Measurements from ENCODE around the gene VTI1A. TPM values are rescaled to one million over a fixed set of nuclear protein-coding genes. Genes with fewer than 3 reads are reported as not detected.
A peak's percentile ranks its signal among the peaks of the same experiment; 100 is the strongest.
"Not testable (repeated sequence)": the region's sequence is repeated elsewhere in the genome, so short reads cannot be mapped to it uniquely, and the experiment has no call there.

The VTI1A gene
- total RNA-seq, 1 experiment from 2014 or later: 12.0 TPM

DNA sequence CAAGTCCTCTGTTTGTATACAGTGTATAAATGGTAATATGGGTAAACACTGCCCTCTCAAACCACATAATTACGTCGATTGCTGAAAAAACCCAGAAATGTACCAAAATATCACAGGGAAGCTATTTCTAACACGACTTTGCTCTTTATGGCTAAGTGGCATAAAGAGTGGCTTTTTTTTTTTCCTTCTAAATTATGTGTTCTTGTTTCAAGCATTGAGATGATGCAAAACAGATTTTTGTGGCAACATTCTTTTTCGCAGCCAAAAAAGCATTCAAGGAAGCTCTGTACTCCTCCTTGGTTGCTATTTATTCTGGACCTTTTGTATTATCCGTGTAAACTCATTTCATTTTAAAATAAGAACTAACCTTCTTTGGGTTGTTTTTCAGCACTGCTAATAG, 138.9 kb downstream of the VTI1A start:
- Histone ChIP-seq H3K27me3 (no peaks in the 10 kb centered on the region), H3K4me3 (no peak overlapping the region), H3K9me3 (no peaks in the 10 kb centered on the region), H3K36me3 (no peaks in the 10 kb centered on the region)
- no peak for DNase-seq

DNA sequence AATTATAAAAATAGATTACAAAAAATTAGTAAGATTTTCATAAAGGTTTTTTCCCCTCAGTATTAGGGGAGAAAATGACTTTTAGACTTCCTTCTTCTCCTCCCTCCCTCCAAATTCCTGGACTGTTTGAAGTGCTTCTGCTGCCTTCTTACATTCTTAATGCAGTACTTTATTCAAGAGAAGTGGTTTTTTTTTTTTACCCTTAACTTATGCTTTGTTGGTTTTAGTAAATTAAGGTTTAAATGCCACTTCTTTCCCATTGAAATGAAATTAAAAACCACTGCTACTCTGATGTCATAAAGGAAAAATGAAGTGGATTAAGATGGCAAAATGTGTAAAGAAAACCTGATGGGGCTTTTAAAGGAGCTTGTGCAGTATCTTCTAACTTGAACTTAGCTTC, 140.7 kb downstream of the VTI1A start:
- H3K36me3 ChIP-seq: no peaks in the 10 kb centered on the region
- no peaks in the 10 kb centered on the region for H3K27me3 ChIP-seq
- H3K9me3 ChIP-seq: no peaks in the 10 kb centered on the region
- no peak for DNase-seq
- no peak overlapping the region for H3K4me3 ChIP-seq

DNA sequence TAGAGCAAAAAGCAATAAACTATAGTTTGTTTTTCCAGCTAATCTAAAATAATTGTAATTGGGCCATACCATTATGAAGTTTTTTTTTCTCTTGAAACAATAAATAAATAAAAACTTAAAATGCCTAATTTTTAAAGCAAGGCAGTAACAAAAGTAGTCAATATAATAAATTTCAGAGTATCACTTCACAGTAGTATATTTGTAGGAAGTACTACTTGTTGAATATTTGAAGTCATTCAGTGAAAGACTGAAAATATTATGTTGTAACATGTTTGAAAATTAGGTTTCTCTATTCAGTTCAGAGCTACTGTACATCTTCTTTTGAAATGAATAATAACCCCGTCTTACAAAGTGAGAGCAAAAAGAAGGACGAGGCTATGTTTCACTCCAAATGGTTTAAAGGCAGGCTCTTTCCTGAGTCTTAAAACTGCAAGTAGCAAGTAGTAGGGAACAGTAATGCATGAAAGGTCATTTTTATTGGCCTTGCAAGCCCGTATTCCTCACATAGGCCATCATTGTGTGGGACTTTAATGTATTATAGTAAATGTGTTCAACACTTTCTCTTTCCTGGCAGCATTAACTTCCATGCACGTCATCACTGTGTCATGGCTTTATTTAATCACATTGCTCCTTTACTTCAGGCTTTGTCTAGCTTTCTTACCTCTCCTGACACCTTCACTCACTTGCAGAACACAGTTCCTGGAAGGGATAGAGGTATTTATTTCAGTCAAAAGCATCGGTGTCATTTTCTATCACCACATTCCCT, 141.4 kb downstream of the VTI1A start:
- H3K4me3 ChIP-seq: no peak overlapping the region
- no peak for DNase-seq
- no peaks in the 10 kb centered on the region for H3K36me3 ChIP-seq
- no peaks in the 10 kb centered on the region for H3K9me3 ChIP-seq
- no peaks in the 10 kb centered on the region for H3K27me3 ChIP-seq

DNA sequence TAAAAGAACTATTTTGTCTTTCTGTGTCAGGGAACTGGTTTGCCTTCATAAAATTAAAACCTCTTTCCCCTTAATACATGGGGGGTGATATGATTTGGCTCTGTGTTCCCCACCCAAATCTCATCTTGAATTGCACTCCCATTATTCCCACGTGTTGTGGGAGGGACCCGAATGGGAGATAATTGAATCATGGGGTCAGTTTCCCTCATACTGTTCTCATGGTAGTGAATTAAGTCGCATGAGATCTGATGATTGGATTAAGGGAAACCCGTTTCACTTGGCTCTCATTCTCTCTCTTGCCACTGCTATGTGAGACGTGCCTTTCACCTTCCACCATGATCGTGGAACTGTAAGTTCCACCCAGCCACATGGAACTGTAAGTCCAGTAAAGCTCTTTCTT, 142.1 kb downstream of the VTI1A start:
- Histone ChIP-seq H3K4me3 (no peak overlapping the region), H3K36me3 (no peaks in the 10 kb centered on the region; the same call in 1 of the 2 replicates), H3K27me3 (no peaks in the 10 kb centered on the region), H3K9me3 (no peaks in the 10 kb centered on the region)
- DNase-seq: no peak

DNA sequence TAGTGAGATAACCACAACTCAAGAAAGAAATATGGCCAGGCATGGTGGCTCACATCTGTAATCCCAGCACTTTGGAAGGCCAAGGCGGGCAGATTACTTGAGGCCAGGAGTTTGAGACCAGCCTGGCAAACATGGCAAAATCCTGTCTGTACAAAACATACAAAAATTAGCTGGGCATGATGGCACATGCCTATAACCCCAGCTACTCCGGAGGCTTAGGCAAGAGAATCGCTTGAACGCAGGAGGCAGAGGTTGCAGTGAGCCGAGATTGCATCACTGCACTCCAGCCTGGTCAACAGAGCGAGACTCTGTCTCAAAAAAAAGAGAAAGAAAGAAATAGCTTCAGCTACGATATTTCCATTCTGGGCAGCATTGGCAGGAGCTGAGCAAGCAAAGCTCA, 143.8 kb downstream of the VTI1A start:
- H3K9me3 ChIP-seq, H3K27me3 ChIP-seq, H3K4me3 ChIP-seq, H3K36me3 ChIP-seq, DNase-seq: not testable (repeated sequence)

DNA sequence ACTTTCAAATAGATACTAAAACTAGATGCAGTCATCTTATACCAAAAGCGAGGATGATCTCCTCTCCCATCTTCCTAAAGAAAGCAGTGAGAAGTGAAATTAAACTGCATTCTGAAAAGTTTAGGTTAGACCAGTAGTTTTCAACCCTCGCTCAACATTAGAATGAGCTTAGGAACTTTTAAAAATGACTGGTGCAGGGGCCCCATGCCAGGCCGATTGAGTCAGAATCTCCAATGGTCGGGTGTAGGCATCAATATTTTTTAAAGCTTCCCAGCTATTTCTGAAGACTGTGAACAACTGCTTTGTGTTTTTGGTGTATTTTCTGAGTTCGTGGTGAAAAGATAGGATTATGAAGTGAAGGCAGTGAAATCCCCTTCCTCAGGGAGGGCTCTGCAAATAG, 146.0 kb downstream of the VTI1A start:
- H3K36me3 ChIP-seq: no peaks in the 10 kb centered on the region; the same call in 1 of the 2 replicates
- H3K4me3 ChIP-seq: no peak overlapping the region
- peak; percentile 34 for DNase-seq
- H3K9me3 ChIP-seq: no peaks in the 10 kb centered on the region
- no peaks in the 10 kb centered on the region for H3K27me3 ChIP-seq

DNA sequence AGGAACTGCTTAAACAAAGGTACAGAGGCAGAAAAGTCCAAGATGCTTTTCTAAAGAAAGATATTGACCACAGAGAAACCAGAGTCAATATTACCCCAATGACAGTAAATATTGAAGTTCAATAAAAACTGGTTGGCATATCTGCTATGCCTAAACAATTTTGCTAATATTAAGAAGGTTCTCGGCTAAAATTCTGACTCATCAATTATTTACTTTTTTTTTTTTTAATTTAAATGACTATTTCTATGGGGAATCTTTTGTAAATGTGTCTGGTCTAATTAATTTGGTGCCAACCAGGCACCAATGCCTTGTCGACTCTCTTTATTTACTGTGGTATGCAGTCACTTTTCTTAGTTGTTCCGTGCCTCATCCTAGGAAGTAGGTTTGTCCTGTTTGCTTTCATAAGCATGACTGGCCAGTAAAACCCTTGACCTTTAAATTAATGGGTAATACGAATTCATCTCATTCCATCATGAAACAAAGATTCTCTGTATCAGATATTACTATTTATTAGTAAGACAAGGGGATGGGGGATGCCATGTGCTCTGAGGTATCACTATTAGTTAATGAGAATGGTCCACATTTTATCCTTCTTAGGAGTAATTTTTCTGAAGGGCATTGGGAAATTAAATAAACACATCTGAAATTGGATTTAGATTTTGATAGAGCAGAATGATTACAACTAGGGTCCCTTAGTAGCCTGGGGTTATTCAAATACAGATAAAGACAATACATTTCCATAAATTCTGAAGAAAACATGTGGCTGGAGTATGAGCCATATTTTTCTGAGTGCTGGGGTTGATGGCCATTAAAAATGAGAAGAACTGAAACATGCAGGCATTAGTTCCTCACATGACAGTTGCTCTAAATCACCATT, 154.4 kb downstream of the VTI1A start:
- Histone ChIP-seq H3K36me3 (no peaks in the 10 kb centered on the region), H3K4me3 (no peak overlapping the region), H3K9me3 (no peaks in the 10 kb centered on the region), H3K27me3 (no peaks in the 10 kb centered on the region)
- DNase-seq: no peak

DNA sequence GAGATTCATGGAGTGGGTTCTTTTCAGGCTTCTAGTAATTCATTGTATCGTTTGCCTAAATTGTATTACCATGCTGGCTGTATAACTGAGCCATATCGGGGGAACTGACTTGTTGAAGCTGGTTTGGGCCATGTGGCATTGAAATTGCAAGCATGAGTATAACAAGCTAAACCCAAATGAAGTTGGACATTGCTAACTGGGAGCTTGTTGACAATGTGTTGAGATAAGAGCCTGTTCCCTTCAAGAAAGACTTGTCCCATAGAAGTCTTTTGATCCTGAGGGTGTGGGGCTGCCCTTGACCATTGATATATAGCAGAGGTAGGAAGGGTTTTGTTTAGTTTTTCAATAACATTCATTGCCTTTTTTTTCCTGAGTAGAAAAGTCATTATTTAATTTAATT, 156.0 kb downstream of the VTI1A start:
- DNase-seq: no peak
- H3K9me3 ChIP-seq: no peaks in the 10 kb centered on the region
- H3K4me3 ChIP-seq: no peak overlapping the region
- H3K27me3 ChIP-seq: no peaks in the 10 kb centered on the region
- H3K36me3 ChIP-seq: no peaks in the 10 kb centered on the region

DNA sequence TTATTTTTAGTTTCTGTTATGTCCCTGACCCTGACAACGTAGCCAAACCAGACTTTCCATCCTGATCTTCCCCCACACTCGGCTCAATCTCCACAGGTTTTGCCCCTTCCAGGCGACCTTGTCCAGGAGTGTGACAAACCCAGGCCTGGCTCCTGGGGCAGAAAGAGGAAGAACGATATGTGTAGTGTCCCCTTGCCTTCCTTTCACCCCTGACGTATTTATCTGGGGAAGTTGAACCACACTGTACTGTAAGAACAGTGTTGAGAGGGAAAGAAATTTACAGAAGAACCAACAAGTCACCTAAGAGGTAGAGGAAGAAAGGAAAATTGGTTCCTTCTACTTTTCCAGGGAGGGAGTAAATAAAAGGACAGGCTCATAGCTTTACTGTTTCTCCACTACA, 158.0 kb downstream of the VTI1A start:
- DNase-seq: no peak
- H3K27me3 ChIP-seq: no peaks in the 10 kb centered on the region
- H3K9me3 ChIP-seq: no peaks in the 10 kb centered on the region
- no peak overlapping the region for H3K4me3 ChIP-seq
- H3K36me3 ChIP-seq: no peaks in the 10 kb centered on the region

DNA sequence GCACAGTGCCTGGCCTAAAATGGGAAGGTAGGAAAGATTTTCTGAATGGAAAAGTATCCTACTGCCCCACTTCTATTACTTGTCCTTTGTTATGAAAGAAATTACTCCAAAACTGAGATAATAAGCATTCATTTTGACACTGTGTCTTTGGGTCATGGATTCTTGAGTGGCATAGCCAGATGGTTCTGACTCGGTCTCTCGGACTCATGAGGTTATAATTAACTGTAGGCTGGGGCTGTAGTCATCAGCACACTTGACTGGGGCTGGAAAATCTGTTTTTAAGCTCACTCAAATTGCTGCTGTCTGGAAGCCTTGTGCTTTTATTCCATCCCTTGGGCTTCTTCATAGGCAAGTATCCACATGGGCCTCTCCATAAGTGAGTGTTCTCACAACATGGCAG, 160.5 kb downstream of the VTI1A start:
- Histone ChIP-seq H3K4me3 (no peak overlapping the region), H3K36me3 (no peaks in the 10 kb centered on the region), H3K9me3 (no peaks in the 10 kb centered on the region), H3K27me3 (no peaks in the 10 kb centered on the region)
- DNase-seq: no peak

DNA sequence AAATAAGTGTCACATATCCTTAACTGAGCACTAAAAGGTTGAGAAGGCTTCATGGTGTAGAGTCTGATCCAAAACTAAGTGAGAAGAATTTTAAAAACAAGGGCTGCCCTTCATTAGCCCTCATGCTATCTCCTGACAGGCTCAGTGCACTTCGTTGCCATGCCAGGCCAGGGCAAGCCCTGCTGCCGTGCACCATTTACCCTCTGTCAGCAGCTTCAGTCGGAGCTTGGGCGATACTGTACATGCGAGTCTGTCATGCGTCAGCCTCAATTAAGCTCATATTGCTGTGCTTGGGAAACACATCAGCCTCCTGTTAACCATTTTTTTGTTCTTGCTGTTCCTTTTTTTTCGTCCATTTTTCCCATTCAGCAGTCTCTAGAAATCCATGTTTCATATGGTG, 166.6 kb downstream of the VTI1A start:
- no peaks in the 10 kb centered on the region; the same call in 1 of the 2 replicates for H3K36me3 ChIP-seq
- H3K9me3 ChIP-seq: peaks cover 2% of the 10 kb centered on the region; the same call in 1 of the 2 replicates
- H3K27me3 ChIP-seq: no peaks in the 10 kb centered on the region
- H3K4me3 ChIP-seq: no peak overlapping the region
- no peak for DNase-seq

DNA sequence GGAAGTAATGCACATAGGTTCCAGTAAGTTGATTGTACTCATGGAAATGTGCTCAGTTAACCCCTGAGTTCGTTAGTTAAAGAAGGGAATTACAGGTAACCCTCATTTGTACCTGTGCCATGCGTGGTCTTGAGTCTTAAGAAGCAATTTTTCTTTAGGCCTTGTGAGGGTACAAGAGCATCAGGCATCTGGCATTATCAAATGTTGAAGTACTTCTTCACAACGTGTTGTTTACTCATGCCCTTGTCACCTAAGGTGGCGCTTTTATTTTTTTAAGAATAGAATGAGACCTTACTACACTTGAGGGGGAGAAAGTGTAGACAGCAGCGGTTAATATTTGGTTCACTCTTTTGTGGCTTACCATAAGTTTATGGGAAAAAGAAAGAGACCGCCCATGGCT, 167.1 kb downstream of the VTI1A start:
- no peaks in the 10 kb centered on the region; the same call in 1 of the 2 replicates for H3K36me3 ChIP-seq
- peaks cover 2% of the 10 kb centered on the region; the same call in 1 of the 2 replicates for H3K9me3 ChIP-seq
- no peak overlapping the region for H3K4me3 ChIP-seq
- no peaks in the 10 kb centered on the region for H3K27me3 ChIP-seq
- no peak for DNase-seq

DNA sequence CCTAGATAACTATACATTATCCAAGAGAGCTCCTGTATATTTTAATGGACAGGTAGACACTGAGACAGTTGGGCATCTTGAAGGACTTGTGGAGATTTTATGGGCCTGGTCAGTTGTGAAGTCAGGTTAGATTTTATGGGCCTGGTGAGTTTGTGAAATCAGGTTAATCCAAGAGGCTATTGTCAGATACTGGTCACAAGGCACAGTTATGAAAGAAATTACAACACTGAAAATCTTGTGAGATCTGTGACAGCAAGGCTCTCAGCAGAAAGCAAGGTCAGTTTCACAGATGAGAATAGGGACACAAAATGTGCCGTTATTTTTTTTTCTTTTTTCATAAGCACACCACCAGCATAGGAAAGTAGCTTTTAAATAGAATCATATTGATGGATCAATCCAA, 167.6 kb downstream of the VTI1A start:
- DNase-seq: no peak
- Histone ChIP-seq H3K9me3 (peaks cover 2% of the 10 kb centered on the region; the same call in 1 of the 2 replicates), H3K36me3 (no peaks in the 10 kb centered on the region; the same call in 1 of the 2 replicates), H3K27me3 (no peaks in the 10 kb centered on the region), H3K4me3 (no peak overlapping the region)

DNA sequence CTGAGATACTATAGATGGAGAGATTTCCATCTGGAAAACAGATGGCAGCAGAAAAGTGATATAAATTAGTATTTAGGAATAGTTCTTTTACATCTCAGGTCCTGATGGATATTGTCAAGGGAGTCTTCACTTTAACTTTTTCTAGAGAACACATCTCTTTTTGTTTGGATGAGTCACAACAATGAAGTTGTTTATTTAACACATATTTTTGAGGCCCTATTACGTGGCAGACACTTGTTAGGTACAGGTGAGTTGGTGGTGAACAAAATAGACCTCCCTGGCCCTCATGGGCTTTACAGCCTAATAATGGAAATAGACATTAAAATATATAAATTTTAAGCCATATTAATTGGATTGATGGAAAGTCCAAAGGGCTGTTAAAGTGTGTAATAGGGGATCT, 168.3 kb downstream of the VTI1A start:
- Histone ChIP-seq H3K36me3 (no peaks in the 10 kb centered on the region; the same call in 1 of the 2 replicates), H3K4me3 (no peak overlapping the region), H3K27me3 (no peaks in the 10 kb centered on the region), H3K9me3 (peaks cover 2% of the 10 kb centered on the region; the same call in 1 of the 2 replicates)
- DNase-seq: no peak

DNA sequence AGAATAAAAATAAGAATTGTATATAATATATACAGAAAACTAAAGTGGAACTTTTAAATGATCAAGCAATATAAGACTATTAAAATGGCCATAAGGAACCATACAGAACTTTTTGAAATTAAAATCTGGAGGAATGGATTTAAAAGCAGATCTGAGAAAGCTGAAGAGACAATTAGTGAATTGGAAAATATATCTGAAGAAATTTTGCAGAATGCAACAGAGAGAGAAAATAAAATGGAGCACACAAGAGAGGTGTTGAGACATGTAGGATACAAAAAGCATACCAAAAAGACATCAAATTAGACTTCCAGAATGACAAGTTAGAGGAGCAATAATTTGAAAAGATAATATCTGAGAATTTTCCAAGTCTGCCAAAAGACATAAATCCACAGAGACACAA, 169.6 kb downstream of the VTI1A start:
- H3K9me3 ChIP-seq: peaks cover 2% of the 10 kb centered on the region; the same call in 1 of the 2 replicates
- no peaks in the 10 kb centered on the region; the same call in 1 of the 2 replicates for H3K36me3 ChIP-seq
- H3K27me3 ChIP-seq: no peaks in the 10 kb centered on the region
- DNase-seq: no peak
- H3K4me3 ChIP-seq: no peak overlapping the region

DNA sequence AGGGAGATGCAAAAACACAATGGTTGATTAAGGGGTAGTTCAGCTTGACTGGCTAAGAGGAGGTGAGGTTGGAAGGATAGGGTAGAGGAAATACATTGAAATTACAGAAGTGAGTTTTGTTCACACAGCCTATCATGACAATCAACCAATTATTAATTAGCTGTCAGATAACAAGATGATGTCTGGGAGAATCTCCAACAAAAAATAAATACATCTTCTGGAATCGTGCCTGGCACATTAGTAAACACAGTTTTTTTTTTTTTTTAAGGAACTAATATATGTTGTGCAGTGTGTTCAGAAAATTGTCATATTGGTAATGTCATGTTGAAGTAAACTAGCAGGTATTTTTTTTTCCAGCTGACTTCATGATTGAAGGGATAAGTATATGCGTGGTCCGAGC, 171.8 kb downstream of the VTI1A start:
- H3K27me3 ChIP-seq: no peaks in the 10 kb centered on the region
- no peak for DNase-seq
- H3K36me3 ChIP-seq: no peaks in the 10 kb centered on the region; the same call in 1 of the 2 replicates
- H3K4me3 ChIP-seq: no peak overlapping the region
- peaks cover 2% of the 10 kb centered on the region; the same call in 1 of the 2 replicates for H3K9me3 ChIP-seq

DNA sequence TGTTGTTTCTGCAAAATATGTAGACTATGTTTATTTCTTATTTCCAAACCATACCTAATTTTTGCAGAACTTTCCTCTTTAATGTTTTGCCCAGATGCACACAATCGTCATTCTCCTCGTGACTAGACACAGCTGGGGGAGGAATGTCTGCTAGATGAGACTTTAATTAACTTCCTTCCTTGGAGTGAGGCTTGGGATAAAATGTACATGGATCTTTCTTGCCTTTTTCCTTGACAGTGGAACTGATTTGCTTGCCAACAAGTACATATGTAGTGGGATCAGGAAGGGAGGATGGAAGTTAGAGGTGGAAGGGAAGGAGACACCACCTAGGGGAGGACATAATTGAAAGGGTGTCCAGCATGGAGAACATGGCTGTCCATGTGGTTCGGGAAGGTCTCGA, 172.5 kb downstream of the VTI1A start:
- H3K27me3 ChIP-seq: no peaks in the 10 kb centered on the region
- H3K9me3 ChIP-seq: peaks cover 2% of the 10 kb centered on the region; the same call in 1 of the 2 replicates
- H3K36me3 ChIP-seq: no peaks in the 10 kb centered on the region; the same call in 1 of the 2 replicates
- no peak for DNase-seq
- H3K4me3 ChIP-seq: no peak overlapping the region

Data from MG63 (cell line).